Measurements from ENCODE around the gene FAM53B.

The FAM53B gene

GRCh38 chr10:124578231-124579010, 165.8 kb downstream of the FAM53B start:
- no peak for DNase-seq (ENCODE audit: low read depth in 2 of 2)

GRCh38 chr10:124577651-124578050, 166.5 kb downstream of the FAM53B start:
- no peak for DNase-seq (ENCODE audit: low read depth in 2 of 2)

GRCh38 chr10:124576526-124577420, 167.4 kb downstream of the FAM53B start:
- no peak for DNase-seq (ENCODE audit: low read depth in 2 of 2)

- DNase-seq (ENCODE audit: low read depth in 2 of 2): no peak
Measured at GRCh38 chr10:124575107-124576035, 168.8 kb downstream of the FAM53B start.

GRCh38 chr10:124574456-124575070, 169.6 kb downstream of the FAM53B start:
- no peak for DNase-seq (ENCODE audit: low read depth in 2 of 2)

GRCh38 chr10:124573726-124574455, 170.3 kb downstream of the FAM53B start:
- no peak for DNase-seq (ENCODE audit: low read depth in 2 of 2)

GRCh38 chr10:124572751-124573150, 171.4 kb downstream of the FAM53B start:
- DNase-seq (ENCODE audit: low read depth in 2 of 2): no peak

- no peak for DNase-seq (ENCODE audit: low read depth in 2 of 2)
Measured at GRCh38 chr10:124570646-124571045, 173.5 kb downstream of the FAM53B start.

GRCh38 chr10:124569623-124570470, 174.3 kb downstream of the FAM53B start:
- no peak for DNase-seq (ENCODE audit: low read depth in 2 of 2)
